NOMO-1 (cell line): Measurements from ENCODE around the gene SLC12A8.
A peak's percentile ranks its signal among the peaks of the same experiment; 100 is the strongest.

ENCODE experiments used
- DNase-seq, 2 experiments: peaks; one replicate each; lab custom pipeline; 2025; ENCODE audit not compliant: unreplicated experiment in 2 of 2; lab: John Stamatoyannopoulos, UW

Gene SLC12A8, protein sequence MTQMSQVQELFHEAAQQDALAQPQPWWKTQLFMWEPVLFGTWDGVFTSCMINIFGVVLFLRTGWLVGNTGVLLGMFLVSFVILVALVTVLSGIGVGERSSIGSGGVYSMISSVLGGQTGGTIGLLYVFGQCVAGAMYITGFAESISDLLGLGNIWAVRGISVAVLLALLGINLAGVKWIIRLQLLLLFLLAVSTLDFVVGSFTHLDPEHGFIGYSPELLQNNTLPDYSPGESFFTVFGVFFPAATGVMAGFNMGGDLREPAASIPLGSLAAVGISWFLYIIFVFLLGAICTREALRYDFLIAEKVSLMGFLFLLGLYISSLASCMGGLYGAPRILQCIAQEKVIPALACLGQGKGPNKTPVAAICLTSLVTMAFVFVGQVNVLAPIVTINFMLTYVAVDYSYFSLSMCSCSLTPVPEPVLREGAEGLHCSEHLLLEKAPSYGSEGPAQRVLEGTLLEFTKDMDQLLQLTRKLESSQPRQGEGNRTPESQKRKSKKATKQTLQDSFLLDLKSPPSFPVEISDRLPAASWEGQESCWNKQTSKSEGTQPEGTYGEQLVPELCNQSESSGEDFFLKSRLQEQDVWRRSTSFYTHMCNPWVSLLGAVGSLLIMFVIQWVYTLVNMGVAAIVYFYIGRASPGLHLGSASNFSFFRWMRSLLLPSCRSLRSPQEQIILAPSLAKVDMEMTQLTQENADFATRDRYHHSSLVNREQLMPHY

DNA sequence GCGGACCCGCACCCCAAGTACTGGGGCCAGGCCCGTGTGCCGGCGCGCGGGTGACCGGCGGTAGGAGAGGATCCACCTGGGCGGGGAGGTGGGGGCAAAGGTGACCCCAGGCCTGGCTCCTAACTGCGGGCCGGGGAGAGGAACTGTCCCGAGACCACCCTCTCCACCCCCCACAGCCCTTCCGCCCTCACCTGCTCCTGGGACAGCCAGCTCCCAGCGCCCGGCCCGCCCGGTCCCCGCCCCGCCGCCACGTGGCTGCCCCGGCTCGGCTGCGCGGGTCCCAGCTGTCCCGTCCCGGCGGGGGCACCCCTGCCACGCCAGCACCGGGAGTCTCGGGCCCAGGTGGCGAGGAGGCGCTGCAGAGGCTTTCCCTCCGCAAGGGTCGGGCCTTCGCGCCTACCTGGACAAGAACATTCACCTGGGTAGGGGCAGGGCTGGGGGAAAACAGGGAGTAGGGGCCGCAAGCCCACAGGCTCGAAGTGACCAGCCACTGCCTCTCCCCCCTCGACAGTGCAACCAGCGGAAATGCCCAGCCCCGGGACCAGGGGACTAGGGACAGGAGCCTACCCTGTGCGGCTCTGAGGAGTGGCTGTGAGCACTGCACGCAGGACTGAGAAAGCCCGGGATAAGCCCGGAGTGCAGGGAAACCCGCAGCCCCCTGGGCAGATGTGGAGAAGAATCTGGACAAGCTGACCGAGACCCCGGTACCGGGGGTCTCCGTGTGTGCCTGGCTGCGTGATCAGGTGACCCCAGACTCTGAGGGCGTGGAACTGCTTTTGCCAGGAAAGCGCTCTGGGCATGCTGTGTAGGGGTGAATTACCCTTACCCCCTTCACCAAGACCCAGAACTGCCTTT, at the start of gene SLC12A8:
Gene SLC12A8, minus strand, starts transcription at position 240 of the 855 bp plus-strand sequence. CDS start 1,399 bp downstream, outside the sequence.
- DNase-seq, result no peak

DNA sequence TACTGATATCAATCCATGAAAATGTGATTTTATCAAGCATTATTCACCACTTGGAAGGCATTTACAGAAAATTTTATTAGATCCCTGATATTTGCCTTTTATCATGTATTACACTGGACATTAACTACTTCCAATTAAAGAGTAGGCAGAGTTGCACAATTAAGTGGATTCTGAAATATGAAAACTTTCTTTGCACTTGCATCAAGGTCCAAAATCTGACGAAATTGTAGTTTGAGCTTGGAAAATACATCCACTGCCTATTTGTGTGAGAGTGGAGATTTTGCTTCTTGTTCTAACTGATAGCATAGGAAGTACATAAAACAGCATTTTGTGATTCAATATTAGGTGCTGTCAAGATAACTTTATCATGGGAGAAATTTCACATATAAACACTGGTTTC, 49.6 kb upstream of the SLC12A8 start:
- DNase-seq, result no peak

DNA sequence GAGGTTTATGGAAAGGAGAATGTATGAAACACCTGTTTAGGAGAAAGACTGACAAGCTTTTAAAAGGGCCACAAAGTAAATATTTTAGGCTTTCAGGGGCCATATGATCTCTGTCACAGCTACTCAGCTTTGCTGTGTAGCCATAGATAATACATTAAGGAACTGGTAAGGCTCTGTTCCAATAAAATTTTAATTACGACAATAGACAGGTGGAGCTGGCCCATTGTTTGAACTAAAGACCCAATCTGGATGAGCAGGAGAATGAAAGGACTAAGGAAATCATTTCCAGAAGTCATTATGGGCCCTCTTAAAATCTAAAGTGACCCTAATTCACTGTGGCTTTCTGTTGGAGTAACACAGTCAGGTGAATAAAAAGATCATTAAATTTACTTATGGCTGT, 48.5 kb upstream of the SLC12A8 start:
- DNase-seq, result no peak

DNA sequence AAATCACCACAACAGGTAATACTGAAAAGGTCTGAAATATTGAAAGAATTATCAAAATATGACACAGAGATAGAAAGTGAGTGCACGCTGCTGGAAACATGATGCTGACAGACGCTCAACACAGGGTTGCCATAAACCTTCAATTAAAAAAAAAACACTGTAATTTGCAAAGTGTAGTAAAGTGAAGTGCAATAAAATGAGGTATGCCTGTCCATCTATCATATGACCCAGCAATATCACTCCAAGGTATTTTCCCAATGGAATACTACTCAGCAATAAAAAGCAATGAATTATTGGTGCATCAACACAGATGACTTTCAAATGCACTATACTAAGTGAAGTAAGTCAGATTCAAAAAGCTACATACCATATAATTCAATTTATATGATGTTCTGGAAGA, 47.6 kb upstream of the SLC12A8 start:
- DNase-seq, result no peak

DNA sequence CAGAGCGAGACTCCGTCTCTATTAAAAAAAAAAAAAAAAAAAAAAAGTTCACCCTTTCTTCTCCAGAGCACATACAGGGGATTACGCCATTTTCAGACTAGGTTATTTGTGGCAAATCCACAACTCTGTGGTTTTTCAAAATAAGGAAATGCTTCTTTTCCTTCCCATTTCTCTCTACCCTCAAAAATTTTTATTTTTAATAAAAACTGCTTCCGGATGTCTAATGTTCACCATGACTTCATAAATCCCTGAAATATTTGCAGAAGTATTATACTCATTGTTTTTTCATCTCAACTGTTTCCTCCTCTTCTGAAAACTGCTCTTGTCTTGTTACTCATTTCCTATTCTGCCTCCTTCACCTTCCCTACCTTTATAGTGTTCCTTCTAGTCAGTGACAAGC, 45.0 kb upstream of the SLC12A8 start:
- DNase-seq, result peak; percentile 89 to 95

DNA sequence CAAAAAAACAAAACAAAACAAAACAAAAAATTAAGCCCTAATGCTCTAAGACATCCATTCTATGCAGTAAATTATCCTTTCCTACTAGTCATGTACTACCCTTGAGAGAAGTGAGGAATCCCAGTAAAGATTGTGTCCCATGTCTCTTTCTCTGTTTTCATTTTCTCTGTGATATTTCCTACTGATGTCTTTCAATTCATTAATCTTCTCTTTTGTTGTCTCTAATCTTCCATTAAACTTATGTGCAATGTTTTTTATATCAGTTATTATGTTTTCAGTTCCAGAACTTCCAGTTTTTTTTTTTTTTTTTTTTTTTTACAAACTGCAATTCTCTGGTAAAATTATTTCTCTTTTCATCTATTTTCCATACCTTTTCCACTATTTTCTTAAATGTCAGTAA, 44.1 kb upstream of the SLC12A8 start:
- DNase-seq, result no peak

DNA sequence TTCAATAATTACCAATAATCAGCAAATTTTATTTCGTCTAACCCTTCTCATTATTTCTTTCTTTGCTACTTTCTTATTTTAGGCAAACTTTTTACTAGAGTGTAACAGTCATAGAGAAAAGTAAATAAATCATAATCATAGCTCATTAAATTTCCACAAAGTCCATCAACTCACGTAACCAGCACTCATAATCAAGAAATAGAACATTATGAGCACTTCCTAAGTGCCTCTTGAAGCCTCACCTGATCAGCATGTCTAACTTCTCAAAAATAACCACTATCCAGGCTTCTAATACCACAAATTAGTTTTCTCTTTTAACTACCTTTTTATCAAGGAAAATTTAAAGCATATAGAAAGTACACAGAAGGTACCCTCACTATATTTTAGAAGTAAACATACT, 38.4 kb upstream of the SLC12A8 start:
- DNase-seq, result no peak

DNA sequence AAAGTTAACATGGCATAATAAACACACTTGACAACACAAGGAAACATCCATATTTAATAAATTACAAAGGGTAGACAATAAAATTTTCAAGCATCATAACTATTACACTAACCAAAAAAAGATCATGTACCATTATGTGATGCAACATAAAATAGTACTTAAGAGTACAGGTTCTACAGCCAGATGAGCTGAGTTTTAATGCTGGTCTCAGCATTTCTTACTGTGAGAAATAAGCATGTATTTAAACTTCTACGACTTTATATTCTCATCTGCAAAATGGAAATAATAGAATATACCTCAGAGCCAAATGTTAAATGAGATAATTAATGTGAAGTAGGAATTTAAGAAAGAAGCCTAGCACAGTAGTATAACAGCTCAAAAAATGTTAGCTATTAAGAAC, 33.7 kb upstream of the SLC12A8 start:
- no peak for DNase-seq

DNA sequence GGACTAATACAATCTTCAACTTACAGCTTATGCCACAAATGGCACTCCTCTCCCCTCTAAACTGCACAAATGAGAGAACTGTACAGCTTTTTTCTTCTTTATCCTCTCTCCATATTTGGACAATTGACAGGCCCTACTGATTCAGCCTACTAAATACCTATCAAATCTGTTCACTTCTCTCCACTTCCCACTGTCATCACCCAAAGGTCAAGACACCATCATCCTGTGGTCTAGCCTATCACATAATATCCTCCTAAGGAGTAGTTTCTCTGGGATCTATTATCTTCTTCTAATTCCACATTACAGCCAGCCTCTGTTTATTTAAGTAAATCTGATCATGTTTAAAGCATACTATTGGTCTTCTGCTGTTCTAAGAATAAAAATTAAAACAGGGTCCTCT, 33.0 kb upstream of the SLC12A8 start:
- DNase-seq, result no peak

DNA sequence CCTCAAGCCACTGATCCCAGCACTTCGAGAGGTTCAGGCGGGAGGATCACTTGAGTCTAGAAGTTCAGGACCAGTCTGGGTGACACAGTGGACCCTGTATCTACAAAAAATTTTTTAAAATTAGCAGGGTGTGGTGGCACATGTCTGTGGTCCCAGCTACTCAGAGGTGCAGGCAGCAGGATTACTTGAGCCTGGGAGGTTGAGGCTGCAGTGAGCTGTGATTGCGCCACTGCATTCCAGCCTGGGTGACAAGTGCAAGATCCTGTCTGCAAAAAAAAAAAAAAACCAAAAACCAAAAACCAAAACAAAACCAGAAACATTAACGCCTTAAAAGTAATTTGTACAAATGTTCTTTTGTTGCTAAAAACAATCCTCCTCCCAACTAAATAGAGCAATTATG, 27.9 kb upstream of the SLC12A8 start:
- DNase-seq, result peak; percentile 20 to 35

DNA sequence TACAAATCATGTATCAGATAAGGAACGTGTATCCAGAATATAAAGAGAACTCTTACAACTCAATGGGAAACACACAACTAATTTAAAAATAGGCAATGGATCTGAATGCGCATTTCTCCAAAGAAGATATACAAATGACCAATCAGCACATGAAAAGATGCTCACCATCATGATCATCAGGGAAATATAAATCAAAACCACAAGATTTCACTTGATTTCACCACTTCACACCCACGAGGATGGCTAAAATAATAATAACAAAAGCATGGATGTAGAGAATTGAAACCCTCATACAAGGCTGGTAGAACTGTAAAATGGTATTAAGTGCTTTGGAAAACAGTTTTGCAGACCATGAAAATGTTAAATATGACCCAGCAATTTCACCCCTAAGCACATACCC, 26.7 kb upstream of the SLC12A8 start:
- no peak for DNase-seq

DNA sequence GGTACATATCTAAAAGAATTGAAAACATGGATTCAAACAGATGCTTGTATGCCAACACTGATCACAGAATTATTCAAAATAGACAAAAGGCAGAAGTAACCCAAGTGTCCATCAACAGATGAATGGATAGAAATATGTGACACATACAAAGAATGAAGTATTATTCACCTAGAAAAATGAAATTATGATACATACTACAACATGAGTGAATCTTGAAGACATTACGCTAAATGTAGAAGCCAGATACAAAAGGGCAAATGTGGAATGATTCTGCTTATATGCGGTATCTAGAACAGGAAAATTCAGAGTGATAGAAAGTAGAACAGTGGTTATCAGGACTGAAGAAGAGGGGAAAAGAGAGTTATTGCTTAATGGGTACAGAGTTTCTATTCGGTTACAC, 26.2 kb upstream of the SLC12A8 start:
- DNase-seq, result peak in 1 of 2 experiments; percentile 15

DNA sequence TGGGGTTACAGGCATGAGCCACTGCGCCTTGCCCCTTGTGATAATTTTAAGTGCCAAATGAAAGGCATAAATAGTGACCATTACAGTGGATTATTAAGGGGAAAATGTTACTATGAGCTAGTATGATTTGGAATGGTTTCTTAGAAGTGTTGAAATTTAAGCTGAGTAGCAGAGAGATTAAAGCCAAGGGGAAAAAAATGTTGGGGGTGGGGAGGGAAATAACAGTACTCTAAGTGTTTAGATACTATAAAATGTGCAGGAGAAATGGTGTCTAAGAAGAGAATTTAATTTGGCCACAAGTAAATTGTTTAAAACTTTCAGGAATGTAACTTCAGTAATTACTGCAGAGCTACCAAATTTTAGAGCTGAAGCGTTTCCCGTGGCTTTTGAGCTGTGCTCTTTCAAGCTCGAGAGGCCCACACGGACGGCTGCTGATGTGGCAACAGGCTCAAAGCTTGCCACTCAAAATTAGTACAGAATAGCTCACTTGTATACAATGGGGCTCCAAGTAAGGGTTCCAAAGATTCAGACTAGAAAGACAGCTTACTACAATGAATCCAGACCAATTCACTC, 23.9 kb upstream of the SLC12A8 start:
- peak; percentile 24 to 38 for DNase-seq

DNA sequence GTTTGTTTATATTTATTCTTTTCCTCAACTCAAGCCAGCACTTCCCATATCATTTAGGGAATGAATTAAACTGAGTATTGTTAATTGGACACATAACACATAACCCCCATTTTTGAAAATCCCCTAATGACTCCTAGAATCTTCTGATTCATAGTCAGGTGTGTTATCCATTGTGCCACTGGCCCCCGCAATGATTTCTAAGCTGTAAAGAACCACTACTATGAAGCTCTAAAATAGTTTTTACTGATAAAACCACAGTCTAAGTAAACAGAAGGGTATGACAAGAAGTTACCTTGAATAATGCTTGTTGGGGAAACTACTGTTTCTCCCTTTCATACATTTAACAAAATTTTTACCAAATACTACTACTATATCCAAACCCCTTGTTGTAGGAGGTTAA, 22.3 kb upstream of the SLC12A8 start:
- no peak for DNase-seq

DNA sequence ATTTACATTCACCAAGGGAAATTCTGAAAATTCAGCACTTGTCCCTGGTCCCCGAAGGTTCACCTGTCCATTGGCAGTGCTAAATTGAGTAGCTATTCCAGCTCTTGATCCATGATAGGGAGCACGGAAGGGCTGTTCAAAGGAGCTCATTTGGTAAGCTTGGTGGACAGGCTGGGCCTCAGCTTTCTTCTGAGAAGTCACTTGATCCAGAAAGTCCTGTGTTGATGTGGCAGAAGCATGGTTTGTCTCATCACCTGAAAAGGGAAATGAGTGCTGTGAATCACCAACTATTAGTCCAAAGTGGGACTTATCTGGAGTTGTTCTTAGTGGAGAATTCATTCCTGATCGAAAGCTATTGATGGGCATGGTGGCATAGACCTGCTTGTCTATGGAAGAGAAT, 19.9 kb upstream of the SLC12A8 start:
- no peak for DNase-seq

DNA sequence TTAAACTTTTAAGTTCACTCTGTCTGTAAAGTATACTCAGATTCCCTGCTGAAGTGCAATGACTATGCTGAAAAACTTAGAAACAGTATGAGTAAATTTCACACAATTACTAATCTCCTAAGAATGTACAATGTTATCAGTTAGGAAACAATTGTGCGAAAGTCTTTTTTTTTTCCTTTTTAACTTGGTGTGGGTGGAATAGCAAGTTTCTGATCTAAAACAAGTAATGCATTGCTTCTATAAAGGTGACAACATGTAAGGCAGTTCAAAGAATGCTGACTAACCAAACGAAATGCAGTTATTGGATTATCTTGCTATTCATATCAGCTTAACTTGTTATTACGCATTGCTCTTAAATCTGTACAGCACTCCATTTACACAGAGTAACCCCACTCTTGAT, 19.3 kb upstream of the SLC12A8 start:
- no peak for DNase-seq

DNA sequence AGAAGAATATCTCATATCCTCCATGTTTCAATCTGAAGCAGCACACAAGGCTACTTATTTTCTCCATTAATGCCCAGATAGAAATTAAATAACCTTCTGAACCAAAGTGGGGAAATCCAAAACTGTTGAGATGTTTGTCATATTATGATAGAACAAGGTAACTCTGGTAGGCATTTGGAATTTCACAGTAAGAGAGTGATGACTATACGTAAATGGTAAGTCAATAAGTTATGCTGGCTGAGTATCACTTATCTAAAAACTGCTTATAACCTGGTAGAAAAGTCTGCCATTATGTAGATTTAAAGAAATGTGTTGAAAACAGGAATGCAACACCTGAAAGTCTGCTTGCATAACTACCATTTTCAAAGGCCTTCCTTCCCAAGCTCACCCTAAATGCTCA, 17.2 kb upstream of the SLC12A8 start:
- no peak for DNase-seq

DNA sequence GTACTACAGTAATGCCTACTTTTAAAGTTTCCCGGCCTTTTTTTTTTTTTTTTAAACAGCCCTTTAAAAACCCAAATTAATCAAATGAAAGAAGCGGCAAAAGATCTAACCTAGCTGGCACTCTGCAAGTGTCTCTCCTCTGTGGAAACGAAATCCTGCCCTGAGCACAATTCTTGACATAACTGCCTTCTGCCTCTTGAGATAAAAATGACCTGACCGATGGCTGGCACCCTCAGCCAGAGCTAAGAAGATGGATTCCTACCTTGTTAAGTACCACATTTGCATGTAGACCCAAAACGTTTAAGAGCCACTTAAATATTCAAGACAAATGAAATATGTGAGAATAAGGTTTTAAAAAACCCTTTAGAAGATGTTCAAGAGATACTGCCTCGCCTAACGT, 16.6 kb upstream of the SLC12A8 start:
- DNase-seq, result no peak

DNA sequence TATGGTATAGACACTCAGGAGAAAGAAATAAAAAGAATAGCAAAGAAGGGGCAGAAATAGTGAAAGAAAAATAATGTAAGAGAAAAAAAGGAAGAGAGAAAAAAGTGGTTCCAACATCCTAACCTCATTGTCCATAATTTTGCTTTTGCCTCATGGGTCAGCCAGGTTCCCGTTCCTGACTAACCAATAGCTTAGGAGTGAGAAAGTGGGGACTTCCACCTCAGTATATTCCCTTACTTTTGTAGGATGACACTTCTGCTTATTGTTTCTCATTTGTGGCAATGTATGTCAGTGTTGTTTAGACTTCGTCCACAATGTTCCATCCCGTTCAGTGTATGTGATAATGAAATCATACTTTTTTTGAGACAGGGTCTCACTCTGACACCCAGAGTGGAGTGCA, 9.3 kb upstream of the SLC12A8 start:
- DNase-seq, result no peak

DNA sequence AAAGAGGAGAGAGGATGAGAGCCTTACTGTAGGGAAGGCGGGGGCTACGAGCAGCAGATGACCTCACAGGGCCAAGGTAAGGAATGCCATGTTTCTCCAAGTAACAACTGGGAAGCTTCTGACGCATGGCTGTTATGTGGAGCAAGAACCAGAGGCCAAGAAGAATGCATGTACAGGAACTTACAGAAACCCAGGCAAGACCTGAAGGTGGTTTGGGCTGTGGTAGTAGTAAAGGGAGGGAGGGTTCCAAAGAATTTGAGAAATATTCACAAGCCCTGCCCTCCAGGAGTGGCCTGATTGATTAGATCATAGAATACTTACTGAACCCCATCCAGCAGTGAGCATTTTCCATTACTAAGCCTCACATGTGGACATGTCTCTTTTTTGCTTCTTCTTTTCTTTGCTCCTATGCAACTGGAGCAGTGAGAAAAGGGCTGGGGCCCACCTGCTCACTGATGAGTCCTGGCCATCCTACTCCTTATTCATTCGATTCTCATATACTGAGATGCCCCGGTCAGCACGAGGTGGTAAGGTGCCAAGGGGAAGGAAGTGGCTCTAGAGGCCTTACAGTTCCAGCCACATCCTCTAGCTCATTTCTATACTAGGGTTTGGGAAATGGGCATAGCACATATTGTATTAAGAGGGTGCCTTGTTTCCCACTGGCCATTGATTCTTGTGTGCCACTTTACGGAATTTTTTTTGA, 8.3 kb upstream of the SLC12A8 start:
- no peak for DNase-seq
